Stimulated activated CD8-positive, alpha-beta memory T cell treated with anti-CD3 and anti-CD28 coated beads, Interleukin-12 subunit alpha, Interleukin-12 subunit beta, amount 100 ng/mL, for 24 hours (primary cell): ENCODE measurements around the gene TRIM58.

ENCODE experiments used
- DNase-seq: peaks from one replicate; pipeline ENCODE4 v3.0.0-alpha.2; 2020; ENCODE audit errors: extremely low read depth

TRIM58 gene

DNA sequence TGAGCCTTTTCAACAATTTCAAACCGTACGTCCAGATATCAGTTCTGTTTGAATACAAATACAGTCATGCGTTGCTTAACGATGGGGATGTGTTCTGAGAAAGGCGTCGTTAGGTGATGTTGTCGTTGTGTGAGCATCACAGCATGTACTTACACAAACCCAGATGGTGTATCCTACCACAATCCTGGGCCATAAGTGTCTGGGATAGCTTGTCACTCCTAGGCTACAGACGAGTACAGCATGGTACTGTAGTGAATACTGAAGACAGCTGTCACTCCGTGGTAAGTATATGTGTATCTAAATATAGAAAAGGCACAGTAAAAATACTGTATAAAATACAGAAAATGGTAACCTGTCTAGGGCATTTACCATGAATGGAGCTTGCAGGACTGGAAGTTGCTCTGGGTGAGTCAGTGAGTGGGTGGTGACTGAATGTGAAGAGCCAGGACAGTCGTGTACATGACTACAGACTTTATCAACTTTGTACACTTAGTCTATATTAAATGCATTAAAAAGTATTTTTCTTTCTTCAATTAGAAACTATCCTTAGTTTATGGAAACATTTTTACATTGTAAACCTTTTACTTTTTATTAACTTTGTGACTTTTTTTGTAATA is 27.9 kb downstream of the TRIM58 start:
- no peak for DNase-seq

DNA sequence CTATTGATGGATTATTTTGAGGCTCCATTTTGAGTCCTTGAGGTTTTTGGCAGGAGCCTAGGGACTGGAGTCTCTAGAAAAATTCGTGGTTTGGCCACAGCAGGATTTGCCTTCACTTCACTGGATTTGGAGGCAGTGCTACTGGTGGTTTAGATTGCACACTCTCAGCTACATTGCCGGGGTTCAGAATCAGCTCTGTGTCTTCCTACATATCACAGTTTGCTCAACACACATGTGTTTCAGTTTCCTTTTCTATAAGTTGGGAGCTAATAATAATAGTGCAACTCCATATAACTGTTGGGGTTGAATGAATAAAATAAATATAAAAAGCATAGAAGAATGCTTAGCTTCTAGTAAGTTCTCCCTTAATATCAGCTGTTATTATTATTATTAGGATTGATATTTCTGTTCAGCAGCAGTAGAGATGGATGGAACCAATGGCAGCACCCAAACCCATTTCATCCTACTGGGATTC is 38.2 kb downstream of the TRIM58 start, which contains the start of gene OR2W3:
Gene OR2W3, plus strand, starts transcription at position 425 of the 475 bp plus-strand sequence. Its CDS starts 0 bp downstream, at position 425.
- DNase-seq: no peak

DNA sequence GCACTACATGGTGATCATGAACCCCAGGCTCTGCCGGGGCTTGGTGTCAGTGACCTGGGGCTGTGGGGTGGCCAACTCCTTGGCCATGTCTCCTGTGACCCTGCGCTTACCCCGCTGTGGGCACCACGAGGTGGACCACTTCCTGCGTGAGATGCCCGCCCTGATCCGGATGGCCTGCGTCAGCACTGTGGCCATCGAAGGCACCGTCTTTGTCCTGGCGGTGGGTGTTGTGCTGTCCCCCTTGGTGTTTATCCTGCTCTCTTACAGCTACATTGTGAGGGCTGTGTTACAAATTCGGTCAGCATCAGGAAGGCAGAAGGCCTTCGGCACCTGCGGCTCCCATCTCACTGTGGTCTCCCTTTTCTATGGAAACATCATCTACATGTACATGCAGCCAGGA is 39.0 kb downstream of the TRIM58 start:
- no peak for DNase-seq

DNA sequence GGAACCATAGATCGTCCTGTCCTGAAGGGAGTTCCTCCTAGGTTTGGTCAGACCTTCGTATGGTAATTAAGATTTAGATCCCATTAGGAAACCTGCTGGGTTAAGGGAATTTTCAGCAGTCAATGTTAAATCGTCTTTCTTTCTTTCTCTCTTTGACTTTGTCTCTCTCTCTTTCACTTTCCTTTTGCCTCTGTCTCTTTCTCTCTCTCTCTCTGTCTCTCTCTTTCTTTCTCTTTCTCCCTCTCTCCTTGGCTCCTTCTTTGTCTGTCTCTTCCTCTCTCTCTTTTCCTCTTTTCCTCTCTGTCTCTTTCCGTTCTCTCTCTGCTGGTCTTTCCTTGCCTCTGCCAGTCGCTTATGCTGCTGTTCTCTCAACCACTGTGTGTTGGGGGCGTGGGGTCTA is 47.1 kb downstream of the TRIM58 start:
- DNase-seq: no peak

DNA sequence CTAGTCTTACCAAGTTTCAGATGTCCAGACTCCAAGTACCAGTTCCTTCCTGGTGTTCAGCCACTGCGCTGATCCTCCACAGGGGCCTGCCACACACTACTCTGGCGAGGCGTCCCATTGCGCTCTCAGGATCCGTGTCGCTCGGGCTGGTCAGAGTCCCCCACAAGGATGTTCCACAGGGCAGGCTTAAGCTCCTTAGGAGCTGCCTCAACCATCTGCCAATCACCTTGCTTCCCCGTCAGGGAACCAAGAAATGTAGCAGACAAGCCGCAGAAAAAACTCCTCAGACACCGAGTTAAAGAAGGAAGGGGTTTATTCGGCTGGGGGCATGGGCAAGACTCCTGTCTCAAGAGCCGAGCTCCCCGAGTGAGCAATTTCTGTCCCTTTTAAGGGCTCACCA is 48.2 kb downstream of the TRIM58 start:
- no peak for DNase-seq

DNA sequence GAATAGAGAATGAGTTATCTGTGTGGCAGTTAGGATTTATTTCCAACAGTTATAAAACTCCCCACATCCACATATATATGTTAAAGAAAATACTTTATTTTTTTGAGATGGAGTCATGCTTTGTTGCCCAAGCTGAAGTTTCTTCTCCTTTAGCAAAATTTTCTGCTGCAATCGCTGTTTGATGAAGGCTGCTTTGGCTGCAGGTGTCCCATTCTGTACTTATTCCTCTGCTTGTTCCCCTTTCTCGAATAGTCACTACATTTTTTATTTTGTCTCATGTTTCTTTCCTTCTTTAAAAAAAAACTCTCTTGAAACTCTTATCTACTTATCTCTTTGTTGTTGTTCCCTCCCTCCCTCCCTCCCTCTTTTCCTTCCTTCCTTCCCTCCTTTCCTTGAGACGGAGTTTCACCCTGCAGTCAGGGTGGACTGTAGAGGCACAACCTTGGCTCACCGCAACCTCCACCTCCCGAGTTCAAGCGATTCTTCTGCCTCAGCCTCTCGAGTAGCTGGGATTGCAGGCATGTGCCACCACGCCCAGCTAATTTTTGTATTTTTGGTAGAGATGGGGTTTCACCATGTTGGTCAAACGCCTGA is 49.0 kb downstream of the TRIM58 start:
- no peak for DNase-seq

DNA sequence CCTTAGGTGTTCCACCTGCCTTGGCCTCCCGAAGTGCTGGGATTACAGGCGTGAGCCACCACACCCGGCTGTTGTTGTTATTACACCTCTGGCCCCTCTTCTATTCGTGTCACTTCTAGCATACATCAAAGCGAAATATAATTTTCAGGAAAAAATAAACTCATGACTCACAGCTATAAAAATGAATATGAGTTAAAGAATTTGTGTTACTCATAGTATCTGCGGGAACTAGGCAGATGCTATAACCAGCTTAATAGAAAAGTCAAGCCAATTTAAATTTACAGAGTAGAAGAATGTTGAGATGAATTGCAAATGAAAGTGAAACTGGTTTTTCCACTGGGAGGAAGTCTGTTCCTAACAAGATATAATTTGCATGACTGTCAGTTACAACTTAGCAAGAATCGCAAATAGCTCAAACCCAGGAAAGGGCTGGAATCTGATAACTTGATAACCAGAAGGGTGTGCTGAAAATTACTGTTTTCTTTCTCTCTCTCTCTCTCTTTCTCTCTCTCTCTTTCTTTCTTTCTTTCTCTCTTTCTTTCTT is 49.6 kb downstream of the TRIM58 start:
- no peak for DNase-seq

DNA sequence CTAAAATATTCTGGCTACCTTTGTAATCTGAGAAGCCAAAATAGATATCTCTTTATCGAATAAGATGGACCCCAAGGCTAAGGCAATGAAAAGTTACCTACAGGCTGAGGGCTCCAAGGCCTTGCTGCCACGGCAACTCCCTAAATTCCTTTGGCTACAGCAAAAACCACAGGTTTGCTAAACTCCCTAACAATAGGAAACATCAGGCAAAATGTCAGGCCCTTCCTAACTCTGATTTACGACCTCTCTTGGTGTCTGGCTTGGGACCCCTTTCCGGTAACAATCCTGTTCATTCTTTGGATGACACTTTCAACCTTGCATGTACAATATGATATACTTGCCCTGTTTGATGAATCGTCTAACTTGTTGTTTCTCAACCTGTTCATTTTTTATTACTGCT is 51.8 kb downstream of the TRIM58 start:
- no peak for DNase-seq

DNA sequence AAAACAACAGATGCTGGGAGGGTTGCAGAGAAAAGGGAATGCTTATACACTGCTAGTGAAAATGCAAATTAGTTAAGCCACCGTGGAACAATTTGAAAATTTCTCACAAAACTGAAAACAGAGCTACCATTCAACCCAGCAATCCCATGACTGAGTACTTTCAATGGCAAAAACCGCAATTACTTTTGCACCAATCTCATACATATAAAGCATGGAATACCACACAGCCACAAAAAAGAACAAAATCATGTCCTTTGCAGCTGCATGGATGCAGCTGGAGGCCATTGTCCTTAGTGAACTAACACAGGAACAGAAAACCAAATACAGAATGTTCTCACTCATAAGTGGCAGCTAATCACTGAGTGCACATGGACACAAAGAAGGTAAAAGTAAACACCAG is 56.8 kb downstream of the TRIM58 start:
- DNase-seq: no peak

DNA sequence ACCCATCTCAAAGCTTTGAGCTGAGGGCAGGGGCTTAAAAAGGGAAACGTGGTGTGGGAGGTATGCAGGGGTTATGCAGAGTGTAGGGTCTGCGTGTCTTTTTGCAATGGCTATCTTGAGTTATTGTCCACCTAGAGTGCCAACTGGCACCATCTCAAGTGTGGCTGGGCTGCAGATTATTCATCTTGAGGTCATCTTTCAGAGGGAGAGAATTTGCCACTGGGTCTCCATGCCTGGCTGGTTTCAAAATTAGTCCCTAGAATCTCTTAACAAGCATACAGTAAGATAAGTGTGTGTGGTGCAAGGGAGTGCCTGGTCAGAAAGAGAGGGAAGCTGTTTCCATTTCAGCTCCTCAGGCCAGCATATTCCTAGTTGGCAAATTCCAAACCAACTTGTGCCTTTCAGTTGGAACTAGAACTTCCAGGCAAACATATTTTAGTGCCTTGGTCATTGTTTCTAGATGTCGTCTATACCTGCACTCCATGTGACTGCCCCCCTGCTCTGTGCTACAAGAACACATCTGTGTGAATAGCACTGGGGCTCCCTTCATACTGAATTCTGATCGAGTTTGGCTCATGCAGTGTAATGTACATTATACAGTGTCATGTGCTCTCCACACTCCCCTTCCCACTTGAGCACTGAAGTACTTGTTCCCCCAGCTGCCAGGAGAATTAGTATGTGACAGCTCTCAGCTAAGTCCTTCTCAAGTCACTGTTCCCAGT is 58.1 kb downstream of the TRIM58 start:
- no peak for DNase-seq

DNA sequence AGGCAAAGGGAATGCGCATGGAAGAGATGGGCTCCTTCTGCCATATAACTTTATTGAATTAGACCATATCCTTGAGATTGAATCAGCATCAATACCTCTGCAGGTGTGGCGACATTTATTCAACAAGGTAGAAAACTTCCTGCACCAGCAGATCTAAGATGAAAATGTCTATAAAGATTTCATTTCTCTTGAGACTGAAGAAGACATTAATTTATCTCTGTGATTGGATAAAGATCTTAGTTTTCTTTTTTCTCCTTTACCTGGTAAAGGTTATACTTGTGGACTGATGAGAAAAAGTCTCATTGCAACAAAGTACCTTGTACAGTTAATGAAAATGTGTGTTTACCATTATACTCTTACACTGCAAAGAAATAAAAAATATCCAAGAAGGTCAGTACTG is 63.0 kb downstream of the TRIM58 start, which contains the start of gene OR2T8:
Gene OR2T8, plus strand, starts transcription at position 301 of the 400 bp plus-strand sequence. CDS start 766 bp downstream, outside the sequence.
- no peak for DNase-seq

DNA sequence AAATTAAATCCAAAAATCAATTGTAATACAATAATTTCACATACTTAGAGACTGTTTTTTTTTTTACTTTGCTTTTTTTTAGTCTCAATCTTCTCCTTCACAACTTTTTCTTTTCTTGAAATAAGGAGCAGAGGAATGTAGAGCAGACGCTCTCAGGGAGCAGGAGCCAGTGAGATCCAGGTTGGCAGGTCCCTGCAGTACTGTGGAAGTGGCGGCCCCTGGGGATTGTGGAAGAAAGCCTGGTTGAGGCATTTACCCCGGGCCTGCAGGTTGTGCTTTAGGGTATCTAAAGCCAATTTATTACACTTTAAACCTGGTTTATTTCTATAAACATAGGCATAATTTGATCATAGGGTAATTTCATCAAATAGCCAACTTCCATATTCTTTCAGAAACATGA is 67.0 kb downstream of the TRIM58 start:
- no peak for DNase-seq

DNA sequence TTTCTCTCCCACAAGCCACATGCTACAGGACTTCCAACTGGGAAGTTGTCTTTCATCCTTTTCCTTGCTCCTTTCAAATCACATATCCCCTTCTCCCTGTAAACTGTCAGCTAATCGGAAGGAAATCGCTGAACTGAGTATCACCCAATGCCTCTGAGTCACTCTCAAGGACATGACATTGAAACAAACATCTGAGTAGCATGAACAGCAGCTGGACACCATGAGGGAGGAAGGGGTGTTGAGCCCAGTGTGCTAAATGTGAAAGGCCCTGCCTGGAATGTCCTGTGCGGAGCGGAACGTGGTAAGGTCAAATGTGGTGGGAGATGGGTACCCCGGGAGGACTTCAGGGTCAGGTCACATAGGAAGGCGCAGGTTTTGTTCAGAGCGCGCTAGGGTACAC is 67.9 kb downstream of the TRIM58 start, which contains the start of gene OR2AJ1:
Gene OR2AJ1, plus strand, starts transcription at position 22 of the 400 bp plus-strand sequence. CDS start 8,880 bp downstream, outside the sequence.
- no peak for DNase-seq
